ES-I3 (cell line): ENCODE results near the gene RFX2.

Experiments
- H3K36me3 ChIP-seq: 2 replicates; pipeline ENCODE4 v1.6.1; 2013; ENCODE audit warnings: mild to moderate bottlenecking, low read length, control low read depth, moderate library complexity; ENCODE audit not compliant: insufficient read depth
- H3K4me1 ChIP-seq: 2 replicates; pipeline ENCODE4 v1.6.1; 2013; ENCODE audit warnings: mild to moderate bottlenecking, control low read depth, low read length; ENCODE audit not compliant: insufficient read depth
- H3K9ac ChIP-seq: 2 replicates; pipeline ENCODE4 v1.6.1; 2013; ENCODE audit warnings: low read depth, mild to moderate bottlenecking, low read length, moderate library complexity
- H3K9me3 ChIP-seq: 2 replicates; pipeline ENCODE4 v1.6.1; 2013; ENCODE audit warnings: mild to moderate bottlenecking, low read length, moderate library complexity; ENCODE audit not compliant: control insufficient read depth, insufficient read depth

Gene RFX2

GRCh38 chr19:5952193-5953029, 157.9 kb downstream of the RFX2 start:
- peaks cover 66% of the 10 kb centered on the region for H3K4me1 ChIP-seq
- H3K9ac ChIP-seq, result no peak overlapping the region
- peaks cover 4% of the 10 kb centered on the region; the same call in 1 of the 2 replicates for H3K36me3 ChIP-seq
- no peaks in the 10 kb centered on the region for H3K9me3 ChIP-seq

DNA sequence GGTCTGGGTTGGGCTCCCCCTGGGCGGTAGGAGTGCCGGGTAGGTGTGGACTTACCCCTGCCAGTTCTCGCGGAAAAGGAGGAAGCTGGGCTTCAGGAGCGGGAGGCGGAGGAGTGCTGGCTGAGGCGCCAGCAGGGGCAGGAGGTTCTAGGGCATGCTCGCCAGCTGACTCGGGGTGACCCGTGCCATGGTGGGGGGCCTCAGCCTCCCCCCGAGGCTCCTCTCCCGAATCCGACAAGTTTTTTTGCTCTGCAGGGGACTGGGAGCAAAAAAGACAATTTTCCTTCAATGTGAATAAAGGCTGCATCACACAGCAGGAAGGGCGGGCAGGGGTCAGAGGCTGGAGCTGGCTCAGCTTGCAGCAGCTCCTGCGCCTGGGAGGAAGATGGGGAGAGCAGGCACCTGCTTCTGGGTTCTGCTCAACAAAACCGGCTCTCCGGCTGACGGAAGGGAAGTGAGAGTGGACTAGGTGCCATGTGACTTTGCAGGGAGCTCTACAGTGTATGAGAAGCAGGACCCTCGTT, 158.9 kb downstream of the RFX2 start:
- Histone ChIP-seq H3K9ac (no peak overlapping the region), H3K36me3 (peaks cover 4% of the 10 kb centered on the region; the same call in 1 of the 2 replicates), H3K9me3 (no peaks in the 10 kb centered on the region), H3K4me1 (peaks cover 62% of the 10 kb centered on the region)

DNA sequence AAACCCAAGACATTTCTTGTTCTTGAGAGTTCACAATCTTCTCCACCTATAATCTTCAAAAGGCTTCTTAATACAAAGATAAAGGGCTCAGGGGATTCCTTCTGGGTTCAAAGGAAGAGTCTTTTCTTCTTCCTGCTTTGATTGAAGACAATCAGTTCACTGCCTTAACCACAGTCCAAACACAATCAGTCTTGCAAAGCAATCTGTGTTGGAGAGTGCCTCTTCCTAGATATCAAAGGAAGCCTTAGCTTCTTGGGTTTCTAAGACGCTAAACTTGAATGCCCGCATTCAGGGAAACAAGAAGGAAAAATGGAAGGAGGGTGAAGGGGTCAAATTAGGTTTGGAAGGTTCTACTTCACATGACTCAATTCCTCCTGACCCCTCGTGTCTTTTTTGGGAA, 159.6 kb downstream of the RFX2 start:
- H3K36me3 ChIP-seq, result peaks cover 4% of the 10 kb centered on the region; the same call in 1 of the 2 replicates
- no peaks in the 10 kb centered on the region for H3K9me3 ChIP-seq
- peaks cover 62% of the 10 kb centered on the region for H3K4me1 ChIP-seq
- H3K9ac ChIP-seq, result no peak overlapping the region

DNA sequence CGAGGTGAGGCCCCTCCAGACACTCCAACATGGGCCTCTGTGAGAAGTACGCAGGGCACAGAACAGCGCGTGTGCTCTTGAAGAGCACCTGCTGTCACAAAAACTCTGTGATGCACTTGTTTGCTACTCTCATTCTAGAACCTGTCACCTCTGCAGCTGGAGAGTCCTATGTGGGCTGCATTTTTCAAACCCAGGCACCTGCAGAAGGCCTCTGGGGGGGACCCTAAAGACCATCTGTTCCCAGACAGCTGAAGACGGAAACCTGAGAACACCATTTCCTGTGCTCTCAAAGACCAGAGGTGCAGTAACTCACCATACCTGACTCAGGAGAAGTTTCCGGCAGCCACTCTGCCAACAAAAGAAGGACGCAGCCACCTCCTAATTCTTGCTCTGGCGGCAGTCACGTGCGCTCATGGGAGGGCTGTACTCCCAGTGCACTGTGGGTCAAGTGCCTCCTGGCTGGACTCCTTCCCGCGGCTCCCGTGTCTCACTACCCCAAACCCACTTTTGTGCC, 160.5 kb downstream of the RFX2 start:
- H3K4me1 ChIP-seq, result peaks cover 55% of the 10 kb centered on the region
- no peaks in the 10 kb centered on the region for H3K9me3 ChIP-seq
- H3K9ac ChIP-seq, result no peak overlapping the region
- H3K36me3 ChIP-seq, result peaks cover 4% of the 10 kb centered on the region; the same call in 1 of the 2 replicates

GRCh38 chr19:5948752-5949564, 161.3 kb downstream of the RFX2 start:
- Histone ChIP-seq H3K9me3 (no peaks in the 10 kb centered on the region), H3K4me1 (peaks cover 46% of the 10 kb centered on the region), H3K36me3 (peaks cover 4% of the 10 kb centered on the region; the same call in 1 of the 2 replicates), H3K9ac (no peak overlapping the region)

DNA sequence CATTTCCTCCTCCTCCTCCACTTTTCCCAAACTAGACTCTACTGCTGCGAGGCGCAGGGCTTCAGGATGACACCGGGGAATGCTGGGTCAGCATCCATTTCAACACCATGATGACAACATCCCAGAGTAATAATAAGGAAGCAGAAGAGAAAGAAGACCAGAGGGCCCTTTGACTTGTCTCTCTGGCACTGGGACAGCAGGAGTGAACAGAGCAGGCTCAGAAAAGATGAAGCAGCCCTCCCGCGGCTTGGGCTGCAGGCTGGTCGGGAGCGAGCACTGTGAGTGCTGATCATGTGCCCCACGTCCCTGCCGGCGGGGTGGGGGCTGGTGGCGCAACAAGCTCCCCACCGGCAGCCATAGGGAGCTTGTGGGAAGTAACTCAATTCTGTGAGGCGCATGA, 162.9 kb downstream of the RFX2 start:
- Histone ChIP-seq H3K4me1 (peaks cover 31% of the 10 kb centered on the region), H3K36me3 (peaks cover 4% of the 10 kb centered on the region; the same call in 1 of the 2 replicates), H3K9me3 (no peaks in the 10 kb centered on the region), H3K9ac (no peak overlapping the region)

GRCh38 chr19:5943623-5944022, 166.7 kb downstream of the RFX2 start:
- Histone ChIP-seq H3K4me1 (no peaks in the 10 kb centered on the region), H3K36me3 (peaks cover 5% of the 10 kb centered on the region; the same call in 1 of the 2 replicates), H3K9ac (no peak overlapping the region)

More at GRCh38 chr19:5943623-5944022, 166.7 kb downstream of the RFX2 start:
- H3K9me3 ChIP-seq, result no peaks in the 10 kb centered on the region
